UCSD-AML1 (cell line): ENCODE results near the gene GNGT1.
"Not testable (repeated sequence)": the region's sequence is repeated elsewhere in the genome, so short reads cannot be mapped to it uniquely, and the experiment has no call there.

ENCODE experiments used
- DNase-seq: peaks from one replicate; lab custom pipeline; 2025; ENCODE audit not compliant: unreplicated experiment; lab: John Stamatoyannopoulos, UW

GNGT1 gene

GRCh38 chr7:93902777-93903423 is 3.5 kb upstream of the GNGT1 start:
- DNase-seq: peak; percentile 2

- no peak for DNase-seq
Observed at GRCh38 chr7:93910076-93910994, 4.0 kb downstream of the GNGT1 start.

GRCh38 chr7:93911242-93911641 is 4.9 kb downstream of the GNGT1 start:
- DNase-seq: not testable (repeated sequence)

GRCh38 chr7:93911661-93912060 is 5.3 kb downstream of the GNGT1 start:
- DNase-seq: not testable (repeated sequence)

- DNase-seq: no peak
Observed at GRCh38 chr7:93913197-93913596, 6.8 kb downstream of the GNGT1 start.

- DNase-seq: no peak
Observed at GRCh38 chr7:93914581-93915066, 8.3 kb downstream of the GNGT1 start.

GRCh38 chr7:93915206-93915842 is 9.0 kb downstream of the GNGT1 start:
- DNase-seq: not testable (repeated sequence)

GRCh38 chr7:93915888-93916287 is 9.5 kb downstream of the GNGT1 start:
- DNase-seq: not testable (repeated sequence)

GRCh38 chr7:93916315-93916714 is 9.9 kb downstream of the GNGT1 start:
- not testable (repeated sequence) for DNase-seq

GRCh38 chr7:93920496-93921182 is 14.3 kb downstream of the GNGT1 start:
- no peak for DNase-seq

- no peak for DNase-seq
Observed at GRCh38 chr7:93921186-93921585, 14.8 kb downstream of the GNGT1 start.

- DNase-seq: peak; percentile 8
Observed at GRCh38 chr7:93921607-93922566, 15.5 kb downstream of the GNGT1 start, which contains the start of gene GNG11. GNG11 (plus strand) TSS chr7:93921735; CDS start chr7:93922138, 403 bp downstream.

GRCh38 chr7:93923296-93923695 is 16.9 kb downstream of the GNGT1 start:
- DNase-seq: no peak

GRCh38 chr7:93923942-93924341 is 17.6 kb downstream of the GNGT1 start:
- no peak for DNase-seq

- DNase-seq: no peak
Observed at GRCh38 chr7:93926800-93927199, 20.4 kb downstream of the GNGT1 start.

GRCh38 chr7:93927585-93927984 is 21.2 kb downstream of the GNGT1 start:
- DNase-seq: no peak

- no peak for DNase-seq
Observed at GRCh38 chr7:93931655-93932054, 25.3 kb downstream of the GNGT1 start.

- DNase-seq: no peak
Observed at GRCh38 chr7:93933156-93933555, 26.8 kb downstream of the GNGT1 start.

- DNase-seq: no peak
Observed at GRCh38 chr7:93935102-93935501, 28.7 kb downstream of the GNGT1 start.

GRCh38 chr7:93937818-93938217 is 31.5 kb downstream of the GNGT1 start:
- no peak for DNase-seq
